ENCODE results near the gene KIF4A.

The KIF4A gene

DNA sequence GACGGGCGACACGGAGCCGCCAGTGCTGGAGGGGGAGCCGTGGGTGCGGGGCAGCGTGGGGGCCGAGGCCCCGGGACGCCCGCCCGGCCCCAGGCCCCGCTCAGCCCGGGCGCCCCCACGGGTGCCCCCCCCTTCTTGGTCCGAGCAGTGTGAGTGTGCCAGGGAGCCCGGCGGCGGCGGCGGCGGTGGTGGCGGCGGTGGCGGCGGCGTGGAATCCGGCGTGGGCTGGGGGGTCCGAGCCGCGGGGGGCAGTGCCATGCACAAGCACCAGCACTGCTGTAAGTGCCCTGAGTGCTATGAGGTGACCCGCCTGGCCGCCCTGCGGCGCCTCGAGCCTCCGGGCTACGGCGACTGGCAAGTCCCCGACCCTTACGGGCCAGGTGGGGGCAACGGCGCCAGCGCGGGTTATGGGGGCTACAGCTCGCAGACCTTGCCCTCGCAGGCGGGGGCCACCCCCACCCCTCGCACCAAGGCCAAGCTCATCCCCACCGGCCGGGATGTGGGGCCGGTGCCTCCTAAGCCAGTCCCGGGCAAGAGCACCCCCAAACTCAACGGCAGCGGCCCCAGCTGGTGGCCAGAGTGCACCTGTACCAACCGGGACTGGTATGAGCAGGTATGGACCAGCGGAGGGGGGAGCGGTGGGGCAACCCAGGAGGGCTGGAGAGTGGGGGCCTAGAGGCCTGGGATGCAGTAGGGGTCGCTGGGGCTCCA lies 155.2 kb downstream of the KIF4A start:
- no peak for DNase-seq

DNA sequence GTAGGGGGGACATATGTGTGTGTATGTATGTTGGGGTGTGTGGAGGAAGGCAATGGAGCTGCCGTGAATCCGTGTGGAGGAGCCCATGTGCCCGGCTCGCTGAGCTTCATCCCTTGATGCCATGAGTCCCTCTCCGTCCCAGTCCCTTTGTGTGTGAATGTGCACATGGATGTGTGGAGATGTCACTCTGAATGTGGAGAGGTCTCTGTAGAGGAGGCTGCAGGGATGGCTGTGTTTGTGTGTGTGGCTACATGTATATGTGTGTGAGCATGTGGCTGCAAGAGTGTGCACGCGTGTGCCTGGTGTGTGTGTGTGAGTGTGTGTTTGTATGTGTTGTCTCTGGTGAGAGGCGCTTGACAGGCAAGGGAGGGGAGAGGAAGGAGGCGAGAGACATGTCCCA lies 156.0 kb downstream of the KIF4A start:
- DNase-seq = no peak

GRCh38 chrX:70446380-70447350 lies 156.8 kb downstream of the KIF4A start:
- no peak for DNase-seq

DNA sequence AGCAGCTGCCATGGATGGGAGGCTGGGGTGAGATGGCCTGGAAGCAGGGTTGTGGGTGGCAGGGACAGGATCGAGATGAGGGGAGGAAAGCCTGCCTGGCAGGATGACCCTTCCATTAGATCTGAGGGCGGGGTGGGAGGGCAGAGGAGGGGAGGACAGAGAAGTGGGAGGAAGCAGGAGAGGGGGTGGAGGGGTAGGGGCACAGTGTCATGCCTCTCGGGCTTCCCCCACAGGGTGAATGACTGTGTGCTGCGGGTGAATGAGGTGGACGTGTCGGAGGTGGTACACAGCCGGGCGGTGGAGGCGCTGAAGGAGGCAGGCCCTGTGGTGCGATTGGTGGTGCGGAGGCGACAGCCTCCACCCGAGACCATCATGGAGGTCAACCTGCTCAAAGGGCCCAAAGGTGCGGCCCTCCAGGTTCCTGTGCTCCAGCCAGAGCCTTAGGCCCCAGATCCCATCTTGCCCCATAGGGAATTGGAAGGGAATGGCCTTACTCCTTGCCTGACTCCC lies 159.6 kb downstream of the KIF4A start:
- no peak for DNase-seq

- peak; percentile 4 to 44 (median 18) for DNase-seq
These were observed 162.3 kb downstream of the KIF4A start for GRCh38 chrX:70452143-70452733.

DNA sequence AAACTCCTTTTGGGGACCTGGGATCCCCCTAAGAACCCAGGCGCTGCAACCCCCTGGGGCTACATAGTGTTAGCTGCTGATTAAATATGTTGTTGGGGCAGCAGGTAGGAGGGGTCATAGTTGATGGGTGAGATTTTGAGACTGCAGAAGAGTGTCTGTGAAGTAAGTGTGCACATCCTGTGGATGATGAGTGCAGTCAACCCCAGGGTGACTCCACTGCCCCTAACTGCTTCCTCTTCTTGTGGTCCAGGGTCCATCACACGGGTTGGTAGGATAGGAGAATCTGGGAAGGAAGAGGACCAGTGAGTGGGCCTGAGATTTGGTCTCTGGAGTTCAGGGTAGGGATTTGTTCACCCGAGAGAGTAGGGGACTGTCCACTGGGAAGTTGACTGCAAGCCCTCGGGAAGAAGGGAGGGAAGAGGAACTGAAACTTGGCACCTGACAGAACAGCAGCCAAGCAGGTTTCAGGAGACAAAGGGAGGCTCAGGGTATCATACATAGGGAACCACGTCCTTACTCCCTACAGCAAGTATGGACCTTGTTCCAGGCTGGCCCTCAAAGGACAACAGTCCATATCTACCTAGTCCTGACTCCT lies 163.2 kb downstream of the KIF4A start:
- DNase-seq = no peak

DNA sequence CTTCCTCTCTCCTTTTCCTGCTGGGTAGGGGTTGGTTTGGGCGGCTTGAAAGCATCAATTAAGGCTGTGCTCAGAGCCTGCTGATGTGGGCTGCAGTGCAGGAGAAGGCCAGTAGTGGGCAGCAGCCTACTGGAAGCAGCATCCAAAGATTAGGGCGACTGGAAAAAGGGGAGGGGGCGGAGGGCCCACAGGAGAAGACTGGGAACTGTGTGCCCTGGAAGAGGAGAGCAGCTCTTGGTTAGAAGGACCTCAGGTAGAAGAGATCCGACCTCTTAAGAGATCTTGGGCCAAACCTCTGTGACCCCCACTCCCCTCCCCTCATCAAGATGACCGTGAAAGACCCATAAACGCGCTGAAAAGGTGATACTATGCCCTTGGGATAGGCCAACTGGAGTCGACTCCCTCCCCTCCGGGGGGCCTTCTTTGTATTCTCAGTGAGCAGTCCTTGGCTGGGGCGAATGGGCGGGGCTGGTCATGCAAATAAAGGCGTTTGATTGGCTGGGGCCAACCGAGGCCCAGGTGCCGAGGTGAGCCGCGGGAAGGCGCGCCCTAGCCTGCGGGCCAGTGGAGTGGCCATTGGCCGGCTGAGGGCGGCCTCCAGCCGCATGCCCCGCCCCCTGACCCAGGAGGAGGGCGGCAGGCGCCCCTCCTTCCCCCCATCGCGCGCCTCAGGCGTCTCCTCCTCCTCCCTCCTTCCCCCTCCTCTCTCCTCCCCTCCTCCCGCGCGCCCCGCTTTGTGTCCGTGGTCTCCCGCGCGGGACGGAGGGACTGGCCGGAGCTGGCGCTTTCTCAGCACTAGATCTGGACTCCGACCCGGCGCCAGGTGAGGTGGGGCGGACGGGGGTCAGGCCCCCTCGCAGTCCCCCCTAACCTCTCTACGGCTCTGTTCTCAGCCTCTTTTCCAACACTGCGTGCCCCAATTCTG lies 164.8 kb downstream of the KIF4A start:
- peak; percentile 5 to 23 (median 19) for DNase-seq

- DNase-seq = no peak
These were observed 165.7 kb downstream of the KIF4A start for GRCh38 chrX:70455366-70456202.

GRCh38 chrX:70456256-70456655 lies 166.4 kb downstream of the KIF4A start:
- DNase-seq = no peak

DNA sequence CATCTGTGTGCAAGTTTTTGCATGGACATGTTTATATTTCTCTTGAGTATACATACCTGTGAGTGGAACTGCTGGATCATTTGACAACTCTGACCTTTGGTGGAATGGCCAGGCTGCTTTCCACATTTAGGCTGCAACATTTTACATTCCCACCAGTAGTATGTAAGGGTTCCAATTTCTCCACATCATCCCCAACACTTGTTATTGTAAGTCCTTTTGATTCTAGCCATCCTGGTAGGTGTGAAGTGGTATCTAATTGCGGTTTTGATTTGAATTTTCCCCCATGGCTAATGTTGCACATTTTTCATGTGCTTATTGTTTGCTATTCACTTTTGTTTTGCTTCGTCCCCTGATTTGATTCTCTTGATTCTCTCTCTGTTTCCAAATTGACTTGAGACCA lies 171.1 kb downstream of the KIF4A start:
- DNase-seq = no peak

- DNase-seq = no peak
These were observed 174.1 kb downstream of the KIF4A start for GRCh38 chrX:70464051-70464450.

DNA sequence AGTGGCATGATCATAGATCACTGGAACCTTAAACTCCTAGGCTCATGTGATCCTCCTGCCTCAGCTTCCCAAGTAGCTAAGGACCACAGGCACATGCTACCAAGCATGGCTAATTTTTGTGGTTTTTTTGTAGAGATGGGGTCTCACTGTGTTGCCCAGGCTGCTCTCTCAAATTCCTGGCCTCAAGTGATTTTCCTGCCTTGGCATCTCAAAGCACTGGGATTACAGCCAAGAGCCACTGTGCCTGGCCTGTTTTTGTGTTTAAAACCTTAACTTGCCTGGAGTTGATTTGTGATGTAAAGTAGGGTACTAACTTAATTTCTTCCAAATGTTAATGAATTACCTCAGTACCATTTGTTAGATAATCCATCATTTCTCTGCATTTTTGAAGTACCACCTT lies 177.1 kb downstream of the KIF4A start:
- DNase-seq = no peak

DNA sequence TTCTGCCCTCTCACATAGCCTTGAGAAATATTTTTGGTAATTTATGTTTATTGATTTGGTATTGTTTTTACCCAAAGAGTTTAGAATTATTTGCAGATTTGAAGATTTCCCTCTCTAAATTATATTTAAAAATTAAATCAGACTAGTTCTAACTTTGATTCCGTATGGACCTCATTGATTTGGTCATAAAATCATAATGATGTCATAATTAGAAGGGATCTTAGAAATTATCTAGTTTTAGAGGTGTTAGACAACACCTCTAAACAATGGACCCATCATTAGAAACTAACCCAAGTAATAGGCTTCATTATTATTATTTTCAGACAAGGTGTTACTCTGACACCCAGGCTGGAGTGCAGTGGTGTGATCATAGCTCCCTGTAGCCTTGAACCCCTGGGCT lies 178.8 kb downstream of the KIF4A start:
- no peak for DNase-seq
